MM.1S (cell line): Measurements from ENCODE around the gene LRTM2.

Experiments
- DNase-seq: peaks from one replicate; pipeline ENCODE4 v3.0.0-alpha.2; 2015
- H2AFZ ChIP-seq: fragments of 300-600 bp; sonication (generic); 2 replicates; pipeline ENCODE4 v1.6.0; 2016; ENCODE audit warnings: antibody characterized with exemption, low read length
- H3F3A ChIP-seq: fragments of 300-600 bp; sonication (generic); 2 replicates; pipeline ENCODE4 v1.6.1; 2016; ENCODE audit warnings: mild to moderate bottlenecking, antibody characterized with exemption, low read length, moderate library complexity, mixed read lengths; ENCODE audit not compliant: insufficient read depth
- H3K27ac ChIP-seq: fragments of 300-600 bp; sonication (generic); 2 replicates; pipeline ENCODE4 v1.5.1; 2016; ENCODE audit warnings: mild to moderate bottlenecking, low read length
- H3K27me3 ChIP-seq: fragments of 300-600 bp; sonication (generic); replicated peaks from 2 replicates; pipeline ENCODE4 v1.6.0; 2016; ENCODE audit warnings: low read length; ENCODE audit not compliant: insufficient read depth
- H3K36me3 ChIP-seq: fragments of 300-600 bp; sonication (generic); replicated peaks from 2 replicates; pipeline ENCODE4 v1.6.1; 2016; ENCODE audit warnings: mild to moderate bottlenecking, low read length, mixed read lengths; ENCODE audit not compliant: insufficient read depth
- H3K4me1 ChIP-seq: fragments of 300-600 bp; sonication (generic); 2 replicates; pipeline ENCODE4 v1.6.1; 2016; ENCODE audit warnings: low read length, mixed read lengths
- H3K4me2 ChIP-seq: fragments of 300-600 bp; sonication (generic); 2 replicates; pipeline ENCODE4 v1.6.0; 2016; ENCODE audit warnings: low read depth, low read length
- H3K4me3 ChIP-seq: fragments of 300-600 bp; sonication (generic); 2 replicates; pipeline ENCODE4 v1.5.1; 2016; ENCODE audit warnings: low read length, mixed read lengths
- H3K79me2 ChIP-seq: fragments of 300-600 bp; sonication (generic); 2 replicates; pipeline ENCODE4 v1.6.1; 2016; ENCODE audit warnings: mixed run types, low read length, mixed read lengths
- H3K9ac ChIP-seq: fragments of 300-600 bp; sonication (generic); 2 replicates; pipeline ENCODE4 v1.6.1; 2016; ENCODE audit warnings: low read length, mixed read lengths
- H3K9me2 ChIP-seq: fragments of 300-600 bp; sonication (generic); replicated peaks from 2 replicates; pipeline ENCODE4 v1.6.1; 2016; ENCODE audit warnings: mild to moderate bottlenecking, low read length, mixed read lengths; ENCODE audit not compliant: insufficient read depth
- H3K9me3 ChIP-seq: fragments of 300-600 bp; sonication (generic); replicated peaks from 2 replicates; pipeline ENCODE4 v1.6.1; 2016; ENCODE audit warnings: mild to moderate bottlenecking, low read length, mixed read lengths; ENCODE audit not compliant: insufficient read depth
- H4K20me1 ChIP-seq: fragments of 300-600 bp; sonication (generic); 2 replicates; pipeline ENCODE4 v1.6.1; 2016; ENCODE audit warnings: mild to moderate bottlenecking, low read length, moderate library complexity, mixed read lengths; ENCODE audit not compliant: insufficient read depth
- CTCF ChIP-seq: fragments of 300-600 bp; sonication (generic); IDR thresholded peaks from 2 replicates; pipeline ENCODE4 v1.5.1; 2016; ENCODE audit warnings: antibody characterized with exemption, low read length, mixed read lengths
- EZH2 ChIP-seq: fragments of 300-600 bp; sonication (generic); optimal IDR thresholded peaks from 2 replicates; pipeline ENCODE3; 2017; ENCODE audit warnings: low read depth, mild to moderate bottlenecking, antibody characterized with exemption, low read length, mixed read lengths
- EZH2phosphoT487 ChIP-seq: fragments of 300-600 bp; sonication (generic); IDR thresholded peaks from 2 replicates; pipeline ENCODE4 v1.6.1; 2018; ENCODE audit warnings: antibody characterized with exemption, low read length

Gene LRTM2

GRCh38 chr12:1836854-1837421 lies 16.6 kb downstream of the LRTM2 start:
- Histone ChIP-seq H3K9ac (no peak overlapping the region), H3F3A (no peaks in the 10 kb centered on the region), H3K36me3 (no peaks in the 10 kb centered on the region), H3K27ac (no peak overlapping the region), H3K4me1 (no peaks in the 10 kb centered on the region), H3K9me3 (no peaks in the 10 kb centered on the region), H3K4me2 (no peak overlapping the region), H4K20me1 (no peaks in the 10 kb centered on the region), H3K27me3 (peaks cover 96% of the 10 kb centered on the region), H3K79me2 (no peaks in the 10 kb centered on the region), H2AFZ (no peak overlapping the region), H3K4me3 (no peak overlapping the region), H3K9me2 (no peaks in the 10 kb centered on the region)
- no peak for TF ChIP-seq EZH2phosphoT487
- TF ChIP-seq EZH2: no peak
- TF ChIP-seq CTCF: no peak
- no peak for DNase-seq

GRCh38 chr12:1837541-1838204 lies 17.3 kb downstream of the LRTM2 start:
- H3K9ac ChIP-seq: no peak overlapping the region
- H3K9me3 ChIP-seq: no peaks in the 10 kb centered on the region
- H3K79me2 ChIP-seq: no peaks in the 10 kb centered on the region
- no peaks in the 10 kb centered on the region for H3K36me3 ChIP-seq
- no peak overlapping the region for H3K27ac ChIP-seq
- H2AFZ ChIP-seq: no peak overlapping the region
- H3K4me2 ChIP-seq: no peak overlapping the region
- H3F3A ChIP-seq: no peaks in the 10 kb centered on the region
- H3K9me2 ChIP-seq: no peaks in the 10 kb centered on the region
- no peaks in the 10 kb centered on the region for H4K20me1 ChIP-seq
- TF ChIP-seq CTCF (no peak), EZH2phosphoT487 (no peak)
- H3K4me3 ChIP-seq: no peak overlapping the region
- no peaks in the 10 kb centered on the region for H3K4me1 ChIP-seq
- DNase-seq: no peak
- H3K27me3 ChIP-seq: peaks cover 94% of the 10 kb centered on the region

- Histone ChIP-seq H3K79me2 (no peaks in the 10 kb centered on the region), H3K4me1 (no peaks in the 10 kb centered on the region), H2AFZ (no peak overlapping the region), H3K27me3 (peaks cover 94% of the 10 kb centered on the region), H3K9me2 (no peaks in the 10 kb centered on the region), H3F3A (no peaks in the 10 kb centered on the region), H3K9ac (no peak overlapping the region), H3K9me3 (no peaks in the 10 kb centered on the region), H3K36me3 (no peaks in the 10 kb centered on the region), H3K4me3 (no peak overlapping the region), H3K27ac (no peak overlapping the region), H4K20me1 (no peaks in the 10 kb centered on the region), H3K4me2 (peak overlapping the region; percentile 28; the same call in 1 of the 2 replicates)
- TF ChIP-seq EZH2phosphoT487 (no peak), CTCF (no peak), EZH2 (no peak)
- DNase-seq: no peak
These were observed 18.0 kb downstream of the LRTM2 start for GRCh38 chr12:1838205-1838993.
